Measurements from ENCODE around the gene ADH4. TPM values are rescaled to one million over a fixed set of nuclear protein-coding genes. Genes with fewer than 3 reads are reported as not detected.

Gene ADH4
- total RNA-seq, 4 donors from 2014 or later: 0.57 to 8.0 (median 0.75) TPM

GRCh38 chr4:99148550-99148949 is 4.5 kb upstream of the ADH4 start:
- no peak overlapping the region for H3K4me3 ChIP-seq
- TF ChIP-seq POLR2AphosphoS5 (IDR thresholded peaks at IDR 0.05) (no peak), POLR2A (IDR thresholded peaks at IDR 0.05; ENCODE audit: low read depth) (no peak), EP300 (IDR thresholded peaks at IDR 0.05) (no peak), CTCF (IDR thresholded peaks at IDR 0.05) (no peak)
- no peaks in the 10 kb centered on the region for H3K36me3 ChIP-seq
- H3K4me1 ChIP-seq: peaks cover 0 to 8% (median 0%) of the 10 kb centered on the region in 4 donors
- H3K9me3 ChIP-seq: no peaks in the 10 kb centered on the region
- WGBS: 100% methylated on average over 1 of the region's 1 CpG
- no peak overlapping the region for H3K27ac ChIP-seq (replicated peaks in 1 of 4)
- no peaks in the 10 kb centered on the region for H3K27me3 ChIP-seq
- no peak for DNase-seq (ENCODE audit: extremely low spot score)
- intact Hi-C loops (cut with DNase I): no loop called here

- Histone ChIP-seq H3K4me3 (no peak overlapping the region), H3K36me3 (no peaks in the 10 kb centered on the region), H3K9me3 (no peaks in the 10 kb centered on the region), H3K27ac (replicated peaks in 1 of 4) (peak overlapping the region in 1 of 4 donors; percentile 0), H3K27me3 (no peaks in the 10 kb centered on the region), H3K4me1 (peaks cover 0 to 8% (median 0%) of the 10 kb centered on the region in 4 donors)
- intact Hi-C loops (cut with DNase I): no loop called here
- DNase-seq (ENCODE audit: extremely low spot score): no peak
- TF ChIP-seq POLR2A (IDR thresholded peaks at IDR 0.05; ENCODE audit: low read depth) (no peak), POLR2AphosphoS5 (IDR thresholded peaks at IDR 0.05) (no peak), EP300 (IDR thresholded peaks at IDR 0.05) (no peak), CTCF (IDR thresholded peaks at IDR 0.05) (no peak)
- WGBS: 89% methylated on average over 1 of the region's 1 CpG
These were observed 490 bp upstream of the ADH4 start for GRCh38 chr4:99144587-99144986.

- Histone ChIP-seq H3K4me3 (no peak overlapping the region), H3K27me3 (no peaks in the 10 kb centered on the region), H3K4me1 (no peaks in the 10 kb centered on the region), H3K27ac (replicated peaks in 1 of 4) (no peak overlapping the region), H3K9me3 (no peaks in the 10 kb centered on the region), H3K36me3 (no peaks in the 10 kb centered on the region)
- intact Hi-C loops (cut with DNase I): no loop called here
- TF ChIP-seq EP300 (IDR thresholded peaks at IDR 0.05) (no peak), POLR2AphosphoS5 (IDR thresholded peaks at IDR 0.05) (no peak), POLR2A (IDR thresholded peaks at IDR 0.05; ENCODE audit: low read depth) (no peak), CTCF (IDR thresholded peaks at IDR 0.05) (no peak)
- DNase-seq (ENCODE audit: extremely low spot score): no peak
These were observed 7.8 kb downstream of the ADH4 start for GRCh38 chr4:99136329-99136728.

GRCh38 chr4:99135541-99136162 is 8.4 kb downstream of the ADH4 start:
- Histone ChIP-seq H3K4me1 (no peaks in the 10 kb centered on the region), H3K9me3 (no peaks in the 10 kb centered on the region), H3K27ac (replicated peaks in 1 of 4) (no peak overlapping the region), H3K36me3 (no peaks in the 10 kb centered on the region), H3K4me3 (no peak overlapping the region), H3K27me3 (no peaks in the 10 kb centered on the region)
- WGBS: 67% methylated on average over 3 of the region's 3 CpGs
- TF ChIP-seq EP300 (IDR thresholded peaks at IDR 0.05) (no peak), POLR2AphosphoS5 (IDR thresholded peaks at IDR 0.05) (no peak), CTCF (IDR thresholded peaks at IDR 0.05) (no peak), POLR2A (IDR thresholded peaks at IDR 0.05; ENCODE audit: low read depth) (no peak)
- no peak for DNase-seq (ENCODE audit: extremely low spot score)
- intact Hi-C loops (cut with DNase I): no loop called here

GRCh38 chr4:99134586-99134985 is 9.5 kb downstream of the ADH4 start:
- no peak overlapping the region for H3K4me3 ChIP-seq
- 100% methylated on average over 3 of the region's 3 CpGs for WGBS
- no peaks in the 10 kb centered on the region for H3K27me3 ChIP-seq
- TF ChIP-seq POLR2AphosphoS5 (IDR thresholded peaks at IDR 0.05) (no peak), EP300 (IDR thresholded peaks at IDR 0.05) (no peak), CTCF (IDR thresholded peaks at IDR 0.05) (no peak), POLR2A (IDR thresholded peaks at IDR 0.05; ENCODE audit: low read depth) (no peak)
- no peaks in the 10 kb centered on the region for H3K9me3 ChIP-seq
- intact Hi-C loops (cut with DNase I): no loop called here
- H3K36me3 ChIP-seq: no peaks in the 10 kb centered on the region
- H3K4me1 ChIP-seq: no peaks in the 10 kb centered on the region
- no peak for DNase-seq (ENCODE audit: extremely low spot score)
- no peak overlapping the region for H3K27ac ChIP-seq (replicated peaks in 1 of 4)

Data from esophagus muscularis mucosa (tissue), 4 donors.